ENCODE measurements around the gene GTPBP1.

Gene GTPBP1

DNA sequence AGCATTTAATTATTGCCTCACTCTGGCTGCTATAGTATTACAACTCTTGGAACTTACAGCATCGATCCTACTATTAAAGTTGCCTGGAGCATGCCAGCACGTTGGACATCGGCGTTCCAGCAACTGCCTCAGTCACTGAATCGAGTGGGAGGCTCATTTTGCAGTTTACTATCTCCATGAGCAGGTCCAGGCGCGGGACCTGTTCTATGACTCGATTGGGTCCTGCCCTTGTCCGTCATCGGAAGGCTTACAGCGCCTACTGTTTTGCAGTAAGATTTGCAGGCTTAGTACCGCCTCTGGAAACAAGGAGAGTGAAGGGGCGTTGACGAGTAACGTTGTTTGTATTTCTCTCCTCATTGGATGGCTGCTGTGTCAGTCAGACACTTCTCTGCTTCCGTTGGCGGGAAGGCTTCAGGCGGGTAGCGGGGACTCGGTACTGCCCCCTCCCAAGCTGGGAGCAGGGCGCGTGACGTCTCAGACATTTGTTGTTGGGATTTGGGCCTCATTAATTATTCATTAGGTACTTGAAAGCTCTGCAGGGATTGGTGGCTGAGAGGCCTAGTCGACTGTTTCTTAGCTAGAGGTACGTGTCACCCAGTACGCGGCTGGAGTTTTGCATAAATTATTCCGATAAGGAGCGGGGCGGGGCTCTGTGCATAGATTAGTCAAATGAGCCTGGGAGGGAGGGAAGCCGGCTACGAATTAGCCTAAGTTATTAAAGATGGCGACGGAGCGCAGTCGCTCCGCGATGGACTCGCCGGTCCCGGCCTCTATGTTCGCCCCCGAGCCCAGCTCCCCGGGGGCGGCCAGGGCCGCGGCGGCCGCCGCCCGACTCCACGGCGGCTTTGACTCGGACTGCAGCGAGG is at the start of gene GTPBP1:
TSS of gene GTPBP1 (plus strand) at position 710 of the 866 bp plus-strand sequence. CDS start at position 722, 12 bp downstream.
- DNase-seq (ENCODE audit: low spot score), result peak; percentile 98

DNA sequence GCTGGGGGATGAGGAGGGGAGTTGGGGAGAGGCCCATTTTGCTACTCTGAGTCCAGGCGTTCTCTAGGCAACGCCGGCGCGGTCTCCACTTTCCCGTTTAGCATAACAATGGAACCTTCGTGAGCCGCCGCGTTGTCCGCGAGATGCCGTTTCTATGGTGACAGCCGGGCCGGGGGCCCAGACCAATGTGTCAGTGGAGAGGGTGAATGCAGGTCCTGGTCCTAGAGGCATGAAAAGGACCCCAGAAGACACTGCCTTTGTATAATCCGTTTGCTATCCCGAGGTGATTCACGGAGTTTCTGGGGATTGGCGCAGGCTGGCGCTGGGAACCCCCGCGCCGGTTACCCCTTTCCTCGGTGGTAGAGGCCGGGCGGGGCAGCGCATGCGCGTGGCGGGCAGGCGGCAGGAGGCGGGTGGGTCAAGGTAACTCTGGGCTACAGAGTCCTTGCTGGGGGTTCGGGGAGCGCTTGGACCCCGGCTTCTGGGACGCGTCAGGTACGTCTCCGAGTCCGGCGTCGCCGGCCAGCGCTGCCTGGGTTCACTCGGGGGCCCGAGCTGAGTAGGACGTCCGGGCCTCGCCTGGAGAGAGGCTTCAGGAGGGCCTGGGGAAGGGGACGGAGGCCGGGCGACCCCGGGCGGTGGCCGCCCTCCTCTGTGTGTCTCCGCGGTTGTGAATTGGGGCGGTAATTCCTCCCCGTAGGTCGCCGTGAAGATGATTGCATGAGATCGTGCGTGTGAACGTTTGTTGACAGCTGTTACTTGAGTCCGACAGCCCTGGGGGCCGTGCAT is 49.3 kb upstream of the GTPBP1 start, which contains the start of the genes CBY1 and FAM227A:
TSS of gene CBY1 (plus strand) at position 383 of the 789 bp plus-strand sequence. CDS start 11,417 bp downstream, outside the sequence.
TSS of gene FAM227A (minus strand) at position 137 of the 789 bp plus-strand sequence. CDS start 6,224 bp downstream, outside the sequence.
- peak; percentile 94 for DNase-seq (ENCODE audit: low spot score)

- DNase-seq (ENCODE audit: low spot score), result no peak
Measured at GRCh38 chr22:38657045-38657909, 48.5 kb upstream of the GTPBP1 start.

DNA sequence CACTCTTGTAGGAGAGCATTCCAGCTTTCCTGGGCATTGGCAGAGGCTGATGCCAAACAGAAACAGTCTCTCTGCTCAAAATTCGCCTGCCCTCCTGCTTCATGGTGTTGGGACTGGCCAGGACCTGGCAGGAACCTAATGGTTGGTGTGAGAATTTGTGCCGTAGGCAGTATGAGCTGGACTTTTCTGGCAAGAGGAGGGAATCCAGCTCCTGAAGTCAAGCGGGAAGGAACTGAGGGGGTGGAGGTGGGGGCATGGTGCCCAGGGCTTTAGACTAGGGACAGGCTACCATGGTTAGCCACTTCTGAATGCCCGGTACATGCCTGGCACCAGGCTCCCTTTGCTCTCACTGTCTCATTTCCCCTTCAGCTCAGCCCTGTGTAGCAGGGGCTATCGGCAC is 30.9 kb upstream of the GTPBP1 start:
- no peak for DNase-seq (ENCODE audit: low spot score)

- DNase-seq (ENCODE audit: low spot score), result no peak
Measured at GRCh38 chr22:38675833-38676232, 29.9 kb upstream of the GTPBP1 start.

- peak; percentile 89 for DNase-seq (ENCODE audit: low spot score)
Measured at GRCh38 chr22:38681582-38682335, 24.0 kb upstream of the GTPBP1 start, which contains the start of gene TOMM22. TOMM22 (plus strand) TSS chr22:38681957; CDS start chr22:38681979, 22 bp downstream.

DNA sequence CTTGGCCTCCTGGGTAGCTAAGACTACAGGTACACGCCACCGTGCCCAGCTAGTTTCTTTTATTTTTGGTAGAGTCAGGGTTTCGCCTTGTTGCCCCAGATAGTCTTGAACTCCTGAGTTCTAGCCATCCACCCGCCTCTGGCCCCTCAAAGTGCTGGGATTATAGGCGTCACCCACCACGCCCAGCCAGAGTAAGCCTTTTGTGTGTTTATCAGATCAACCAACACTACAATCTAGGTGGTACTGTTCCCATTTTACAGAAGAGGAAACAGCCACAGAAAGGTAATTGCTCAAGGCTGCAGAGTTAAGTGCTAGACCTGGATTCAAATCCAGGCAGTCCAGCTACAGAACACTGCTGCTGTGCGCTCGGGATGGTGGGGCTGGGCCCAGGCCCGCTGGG is 20.8 kb upstream of the GTPBP1 start:
- DNase-seq (ENCODE audit: low spot score), result no peak

DNA sequence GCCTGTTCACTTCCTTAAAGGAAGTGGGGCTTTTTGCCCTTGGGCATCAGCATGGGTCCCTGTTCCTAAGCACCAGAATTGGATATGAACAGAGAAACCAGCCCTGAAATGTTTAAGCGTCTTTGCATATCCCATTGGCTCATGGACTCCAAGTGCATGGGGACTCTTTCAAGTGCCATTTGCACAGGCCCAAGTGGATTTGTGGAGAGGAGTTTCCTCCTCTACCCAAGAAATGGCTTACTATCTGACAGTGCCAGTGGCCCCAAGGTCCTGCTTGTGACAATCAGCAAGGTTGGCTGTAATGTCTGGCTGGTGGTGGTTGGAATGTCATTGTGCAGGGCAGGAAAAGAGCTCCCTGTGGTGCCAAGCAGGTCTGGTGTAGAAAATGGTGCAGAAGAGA is 20.0 kb upstream of the GTPBP1 start:
- DNase-seq (ENCODE audit: low spot score), result no peak

DNA sequence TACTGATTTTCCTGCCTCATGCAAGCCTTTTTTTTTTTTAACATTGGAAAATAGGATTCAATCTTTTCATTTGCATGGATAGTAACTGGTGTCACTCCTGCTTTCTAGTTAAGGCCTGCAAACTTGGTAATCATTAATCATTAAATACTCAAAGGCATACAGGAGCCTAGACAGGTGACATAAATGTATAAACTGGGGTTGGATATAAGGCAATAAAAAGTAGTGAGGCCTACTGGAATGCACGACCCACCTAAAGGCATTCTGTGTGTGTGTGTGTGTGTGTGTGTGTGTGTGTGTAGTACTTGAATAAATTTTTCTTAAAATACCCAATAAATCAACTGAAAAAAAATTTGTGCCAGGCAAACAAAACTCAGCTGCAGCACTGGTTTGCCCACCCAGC is 16.1 kb upstream of the GTPBP1 start:
- DNase-seq (ENCODE audit: low spot score), result no peak

DNA sequence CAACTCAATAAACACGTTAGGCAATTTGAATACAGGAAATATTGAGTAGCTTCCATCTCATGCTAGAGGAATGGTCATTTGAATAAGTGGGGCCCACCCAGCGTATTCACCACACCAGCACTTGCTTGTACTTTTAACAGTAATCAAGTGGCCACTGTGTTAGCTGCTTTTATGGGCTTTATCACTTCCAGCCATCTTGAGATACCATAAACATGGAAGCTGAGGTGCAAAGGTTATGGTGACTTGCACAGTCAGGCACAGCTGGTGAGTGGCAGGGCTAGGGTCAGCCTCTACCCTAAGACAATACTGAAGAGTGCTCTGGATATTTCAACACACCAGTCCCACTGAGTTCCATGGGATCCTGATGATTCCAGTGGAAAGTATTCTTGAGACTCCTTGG is 11.7 kb upstream of the GTPBP1 start:
- DNase-seq (ENCODE audit: low spot score), result no peak

- DNase-seq (ENCODE audit: low spot score), result no peak
Measured at GRCh38 chr22:38694940-38695339, 10.8 kb upstream of the GTPBP1 start.

DNA sequence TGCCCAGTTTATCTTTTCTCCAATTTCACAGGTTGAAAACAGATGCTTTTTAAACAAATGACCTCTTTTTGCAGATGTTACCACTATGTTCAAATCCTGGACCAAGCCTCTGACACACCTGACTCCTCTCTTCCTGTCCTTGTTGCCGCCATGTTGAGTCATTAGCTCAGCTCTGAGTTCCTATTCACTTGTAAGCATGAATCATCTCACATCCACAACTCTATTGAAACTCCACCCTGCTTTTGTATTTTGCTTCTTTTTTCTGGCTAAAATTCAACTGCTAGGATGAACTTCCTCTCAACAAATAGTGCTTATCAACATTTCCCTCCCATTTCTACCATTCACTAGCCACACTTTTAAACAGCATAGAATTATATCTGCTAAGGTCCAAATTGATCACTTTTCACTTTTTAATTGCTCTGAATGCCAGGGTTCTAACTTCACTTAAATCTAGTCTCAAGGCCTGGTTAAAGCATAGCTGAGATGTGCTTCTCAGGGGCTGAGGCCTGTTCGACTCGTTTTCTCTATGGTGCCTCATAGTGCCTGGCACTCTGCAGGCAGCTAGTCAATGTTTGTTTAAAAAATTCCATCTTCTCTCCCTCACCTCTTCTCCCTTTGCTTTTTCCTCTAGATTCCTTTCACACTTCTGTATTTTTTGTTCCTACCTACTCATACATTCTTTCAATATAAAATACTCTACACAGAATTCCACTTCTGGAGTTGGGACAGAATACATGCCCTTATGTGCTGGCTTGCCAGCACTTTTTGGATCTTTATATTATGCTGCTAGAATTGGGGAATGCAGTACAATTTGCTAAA is 8.9 kb upstream of the GTPBP1 start:
- no peak for DNase-seq (ENCODE audit: low spot score)

- DNase-seq (ENCODE audit: low spot score), result no peak
Measured at GRCh38 chr22:38697425-38698089, 8.2 kb upstream of the GTPBP1 start.

DNA sequence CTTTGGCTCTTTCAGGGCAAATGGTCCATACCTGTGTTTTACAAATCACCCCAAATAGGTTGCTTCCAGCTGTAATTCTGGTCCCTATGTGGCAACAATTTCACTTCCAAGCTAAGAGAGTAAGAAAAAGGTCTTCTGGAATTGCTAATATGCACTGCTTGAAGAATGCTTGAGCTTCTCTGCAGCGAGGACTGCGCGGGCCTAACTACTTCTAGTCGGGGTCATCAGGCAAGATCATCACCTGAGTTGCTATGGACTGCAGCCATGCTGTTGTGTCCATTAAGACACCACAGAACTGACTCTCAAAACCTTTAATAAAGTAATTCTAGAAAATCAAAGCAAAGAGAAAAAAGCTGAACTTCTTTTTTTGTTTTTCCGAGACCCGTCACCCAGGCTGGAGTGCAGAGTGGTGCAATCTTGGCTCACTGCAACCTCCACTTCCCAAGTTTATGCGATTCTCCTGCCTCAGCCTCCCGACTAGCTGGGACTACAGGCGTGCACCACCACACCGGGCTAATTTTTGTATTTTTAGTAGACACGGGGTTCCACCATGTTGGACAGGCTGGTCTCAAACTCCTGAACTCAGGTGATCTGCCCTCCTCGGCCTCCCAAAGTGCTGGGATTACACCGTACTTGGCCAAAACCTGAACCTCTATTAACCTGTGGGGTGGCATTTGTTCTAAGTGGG is 7.2 kb upstream of the GTPBP1 start:
- DNase-seq (ENCODE audit: low spot score), result no peak

- DNase-seq (ENCODE audit: low spot score), result no peak
Measured at GRCh38 chr22:38699143-38699542, 6.6 kb upstream of the GTPBP1 start.

- no peak for DNase-seq (ENCODE audit: low spot score)
Measured at GRCh38 chr22:38699784-38700183, 6.0 kb upstream of the GTPBP1 start.

DNA sequence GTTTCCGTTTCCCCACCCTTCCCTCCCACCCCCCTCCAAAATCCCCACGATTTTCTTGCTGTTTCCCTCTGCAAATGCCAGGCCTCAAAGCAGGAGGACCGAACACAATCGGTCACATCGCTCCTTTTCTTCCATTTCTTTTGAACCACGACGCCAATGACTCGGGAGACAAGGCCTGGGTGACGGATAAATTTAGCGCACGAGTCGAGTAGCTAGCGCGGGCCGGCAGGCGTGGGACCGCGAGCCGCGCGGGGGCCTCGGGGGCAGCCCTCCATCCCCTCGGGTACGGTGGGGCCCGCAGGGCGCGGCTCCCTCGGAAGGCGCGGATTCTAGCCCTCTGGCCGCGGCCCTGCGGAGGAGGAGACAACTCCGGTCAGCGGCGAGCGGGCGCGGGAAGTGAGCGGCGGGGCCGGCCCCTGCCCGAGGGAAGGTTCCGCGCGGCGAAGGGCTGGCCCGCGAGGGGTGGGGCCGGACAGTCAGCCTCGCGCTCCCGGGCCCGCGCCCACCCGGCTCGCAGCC is 5.4 kb upstream of the GTPBP1 start:
- DNase-seq (ENCODE audit: low spot score), result no peak

GRCh38 chr22:38700789-38701628 is 4.7 kb upstream of the GTPBP1 start, which contains the start of gene JOSD1:
JOSD1 (minus strand) TSS chr22:38700943; CDS start chr22:38699987, 956 bp downstream.
- peak; percentile 98 for DNase-seq (ENCODE audit: low spot score)
